H9 (cell line): ENCODE results near the gene EGFR. TPM values are rescaled to one million over a fixed set of nuclear protein-coding genes. Genes with fewer than 3 reads are reported as not detected.

Source experiments
- DNase-seq: peaks from one replicate; pipeline ENCODE4 v3.0.0-alpha.2; 2017
- H2AFZ ChIP-seq: one replicate; pipeline ENCODE4 v1.6.1; 2013; ENCODE audit warnings: mild to moderate bottlenecking, low read length, control low read depth, moderate library complexity
- H2AK5ac ChIP-seq: 2 replicates; pipeline ENCODE4 v1.6.1; 2013; ENCODE audit warnings: low read length, control low read depth, mixed read lengths; ENCODE audit not compliant: insufficient read length
- H2BK120ac ChIP-seq: one replicate; pipeline ENCODE4 v1.6.1; 2013; ENCODE audit warnings: low read depth, mild to moderate bottlenecking, low read length, control low read depth, inconsistent platforms; ENCODE audit not compliant: poor library complexity, severe bottlenecking
- H2BK12ac ChIP-seq: 2 replicates; pipeline ENCODE4 v1.6.1; 2013; ENCODE audit warnings: low read length, control low read depth, mixed read lengths, low read depth; ENCODE audit not compliant: insufficient read length
- H2BK15ac ChIP-seq: 2 replicates; pipeline ENCODE4 v1.6.1; 2013; ENCODE audit warnings: low read depth, low read length, control low read depth
- H2BK20ac ChIP-seq: one replicate; pipeline ENCODE4 v1.6.1; 2013; ENCODE audit warnings: low read depth, mild to moderate bottlenecking, low read length, control low read depth, inconsistent platforms; ENCODE audit not compliant: poor library complexity, severe bottlenecking
- H2BK5ac ChIP-seq: 2 replicates; pipeline ENCODE4 v1.6.1; 2013; ENCODE audit warnings: low read length, control low read depth, mixed read lengths; ENCODE audit not compliant: insufficient read length
- H3K14ac ChIP-seq: 2 replicates; pipeline ENCODE4 v1.6.1; 2013; ENCODE audit warnings: low read length, control low read depth; ENCODE audit not compliant: insufficient read depth
- H3K18ac ChIP-seq: 2 replicates; pipeline ENCODE4 v1.6.1; 2013; ENCODE audit warnings: low read depth, mild to moderate bottlenecking, mixed read lengths, low read length, control low read depth; ENCODE audit not compliant: insufficient read length
- H3K23ac ChIP-seq: 2 replicates; pipeline ENCODE4 v1.6.1; 2013; ENCODE audit warnings: low read length, control low read depth, mixed read lengths, low read depth; ENCODE audit not compliant: insufficient read length
- H3K23me2 ChIP-seq: 2 replicates; pipeline ENCODE4 v1.6.1; 2013; ENCODE audit warnings: low read depth, mild to moderate bottlenecking, mixed read lengths, low read length, control low read depth; ENCODE audit not compliant: insufficient read length, poor library complexity, severe bottlenecking
- H3K27ac ChIP-seq: 2 replicates; pipeline ENCODE4 v1.5.1; 2013; ENCODE audit warnings: low read length, control low read depth, mixed read lengths, low read depth; ENCODE audit not compliant: insufficient read length
- H3K27me3 ChIP-seq: 2 replicates; pipeline ENCODE4 v1.6.1; 2013; ENCODE audit warnings: low read length, control low read depth, inconsistent platforms; ENCODE audit not compliant: insufficient read depth
- H3K4ac ChIP-seq: 2 replicates; pipeline ENCODE4 v1.6.1; 2013; ENCODE audit warnings: low read depth, mild to moderate bottlenecking, control low read depth, inconsistent platforms, low read length, moderate library complexity
- H3K4me1 ChIP-seq: 2 replicates; pipeline ENCODE4 v1.6.1; 2013; ENCODE audit warnings: low read length, control low read depth, inconsistent platforms; ENCODE audit not compliant: insufficient read depth
- H3K4me2 ChIP-seq: 2 replicates; pipeline ENCODE4 v1.6.1; 2013; ENCODE audit warnings: low read length, control low read depth, mixed read lengths; ENCODE audit not compliant: insufficient read length, insufficient read depth
- H3K56ac ChIP-seq: 2 replicates; pipeline ENCODE4 v1.6.1; 2013; ENCODE audit warnings: low read depth, mild to moderate bottlenecking, mixed read lengths, low read length, control low read depth; ENCODE audit not compliant: insufficient read length
- H3K79me1 ChIP-seq: 2 replicates; pipeline ENCODE4 v1.6.1; 2013; ENCODE audit warnings: low read depth, mild to moderate bottlenecking, moderate library complexity, low read length, control low read depth, inconsistent platforms; ENCODE audit not compliant: insufficient read depth, poor library complexity, severe bottlenecking
- H3K79me2 ChIP-seq: 2 replicates; pipeline ENCODE4 v1.6.1; 2013; ENCODE audit warnings: low read length, control low read depth, inconsistent platforms; ENCODE audit not compliant: insufficient read depth
- H3K9ac ChIP-seq: 2 replicates; pipeline ENCODE4 v1.6.1; 2013; ENCODE audit warnings: low read length, control low read depth, mixed read lengths; ENCODE audit not compliant: insufficient read length; ENCODE audit errors: extremely low read depth
- H3K9me3 ChIP-seq: one replicate; pipeline ENCODE4 v1.6.1; 2013; ENCODE audit warnings: low read depth, low read length, inconsistent platforms; ENCODE audit not compliant: control insufficient read depth
- H3T11ph ChIP-seq: one replicate; pipeline ENCODE4 v1.6.1; 2013; ENCODE audit warnings: mild to moderate bottlenecking, low read length, control low read depth, inconsistent platforms
- H4K20me1 ChIP-seq: one replicate; pipeline ENCODE4 v1.6.1; 2013; ENCODE audit not compliant: control insufficient read depth, insufficient read length, insufficient read depth
- H4K5ac ChIP-seq: 2 replicates; pipeline ENCODE4 v1.6.1; 2013; ENCODE audit warnings: low read depth, mild to moderate bottlenecking, mixed read lengths, low read length, control low read depth; ENCODE audit not compliant: insufficient read length
- H4K8ac ChIP-seq: replicated peaks from 2 replicates; pipeline ENCODE4 v1.6.1; 2013; ENCODE audit warnings: low read length, control low read depth, mixed read lengths, low read depth; ENCODE audit not compliant: insufficient read length
- H4K91ac ChIP-seq: 2 replicates; pipeline ENCODE4 v1.6.1; 2013; ENCODE audit warnings: low read depth, mild to moderate bottlenecking, moderate library complexity, mixed read lengths, low read length, control low read depth; ENCODE audit not compliant: insufficient read length
- H3K27ac Mint-ChIP-seq, 3 experiments: 2 replicates in 2 of 3; 3 replicates in 1 of 3; pipeline ENCODE4 v1.8.0; 2020 to 2021; ENCODE audit warnings: mixed read lengths in 3 of 3, mild to moderate bottlenecking in 1 of 3, moderate library complexity in 1 of 3
- H3K27me3 Mint-ChIP-seq: 2 replicates; pipeline ENCODE4 v1.8.0; 2021; ENCODE audit warnings: low read depth, mild to moderate bottlenecking, moderate library complexity, mixed read lengths
- H3K36me3 Mint-ChIP-seq, 3 experiments: 2 replicates in 2 of 3; 3 replicates in 1 of 3; pipeline ENCODE4 v1.8.0; 2020 to 2021; ENCODE audit warnings: low read depth in 3 of 3, mixed read lengths in 3 of 3; ENCODE audit not compliant: insufficient read depth in 1 of 3
- H3K4me1 Mint-ChIP-seq, 2 experiments: 2 replicates each; pipeline ENCODE4 v1.8.0; 2020; ENCODE audit warnings: mixed read lengths in 2 of 2
- H3K4me3 Mint-ChIP-seq, 2 experiments: 2 replicates in 1 of 2; 3 replicates in 1 of 2; pipeline ENCODE4 v1.8.0; 2020 to 2021; ENCODE audit warnings: mild to moderate bottlenecking in 2 of 2, mixed read lengths in 2 of 2, moderate library complexity in 1 of 2
- H3K9me3 Mint-ChIP-seq, 2 experiments: 2 replicates in 1 of 2; 3 replicates in 1 of 2; pipeline ENCODE4 v1.8.0; 2020; ENCODE audit warnings: mild to moderate bottlenecking in 2 of 2, mixed read lengths in 2 of 2, moderate library complexity in 1 of 2
- CTCF ChIP-seq: fragments of 200-600 bp; sonication (generic); conservative IDR thresholded peaks from 3 replicates; pipeline ENCODE4 v1.8.0; 2021; ENCODE audit warnings: antibody characterized with exemption, mild to moderate bottlenecking
- WGBS: extraction: QIAGEN DNeasy Blood & Tissue Kit; methylation state at CpG from one replicate; pipeline ENCODE4 v1.1.7; 2013; ENCODE audit warnings: missing lambda C conversion rate, low lambda C conversion rate, mixed read lengths; ENCODE audit not compliant: insufficient read length; ENCODE audit errors: extremely low coverage; 5-methylcytosine and 5-hydroxymethylcytosine counted together
- total RNA-seq: library from RNA; stranded (reverse); gene quantifications from 2 replicates; pipeline ENCODE4 v1.2.1, GENCODE V29; 2021

The EGFR gene
- total RNA-seq, 1 experiment from 2014 or later = 3.3 TPM

GRCh38 chr7:55122263-55122662 lies 103.4 kb downstream of the EGFR start:
- no peak overlapping the region for H3K27ac ChIP-seq
- no peak overlapping the region for H3T11ph ChIP-seq
- no peak overlapping the region for H3K56ac ChIP-seq
- no peaks in the 10 kb centered on the region for H3K23me2 ChIP-seq
- peak overlapping the region in 1 of 3 experiments; percentile 1; a peak in 1 of 7 replicates for H3K27ac Mint-ChIP-seq
- peaks cover 0 to 4% of the 10 kb centered on the region in 2 experiments; a peak in 2 of 4 replicates for H3K4me1 Mint-ChIP-seq
- H3K9ac ChIP-seq = no peak overlapping the region
- no peaks in the 10 kb centered on the region for H3K9me3 ChIP-seq
- H2BK120ac ChIP-seq = no peak overlapping the region
- no peak overlapping the region for H3K14ac ChIP-seq
- no peak overlapping the region for H4K5ac ChIP-seq
- TF ChIP-seq CTCF = no peak
- H3K18ac ChIP-seq = no peak overlapping the region
- no CpG with 5 or more reads among the region's 7 CpGs for WGBS
- no peak overlapping the region for H4K91ac ChIP-seq
- no peak overlapping the region for H3K4ac ChIP-seq
- H3K36me3 Mint-ChIP-seq = no peaks in the 10 kb centered on the region
- no peaks in the 10 kb centered on the region for H4K20me1 ChIP-seq
- H3K27me3 ChIP-seq = no peaks in the 10 kb centered on the region
- H2BK12ac ChIP-seq = no peak overlapping the region
- no peak overlapping the region for H2AFZ ChIP-seq
- no peak overlapping the region for H2BK5ac ChIP-seq
- no peak overlapping the region for H3K4me3 Mint-ChIP-seq
- no peak overlapping the region for H4K8ac ChIP-seq
- H2AK5ac ChIP-seq = no peak overlapping the region
- DNase-seq = no peak
- H3K23ac ChIP-seq = no peak overlapping the region
- no peaks in the 10 kb centered on the region for H3K79me2 ChIP-seq
- no peak overlapping the region for H3K4me2 ChIP-seq
- H3K79me1 ChIP-seq = no peaks in the 10 kb centered on the region
- H3K4me1 ChIP-seq = no peaks in the 10 kb centered on the region
- no peaks in the 10 kb centered on the region for H3K9me3 Mint-ChIP-seq
- no peaks in the 10 kb centered on the region for H3K27me3 Mint-ChIP-seq
- H2BK20ac ChIP-seq = no peak overlapping the region
- no peak overlapping the region for H2BK15ac ChIP-seq
